ENCODE measurements around the gene PRKCE. TPM values are rescaled to one million over a fixed set of nuclear protein-coding genes. Genes with fewer than 3 reads are reported as not detected.

PRKCE gene
- total RNA-seq, 2 donors from 2014 or later, result 5.8 to 18.1 TPM

DNA sequence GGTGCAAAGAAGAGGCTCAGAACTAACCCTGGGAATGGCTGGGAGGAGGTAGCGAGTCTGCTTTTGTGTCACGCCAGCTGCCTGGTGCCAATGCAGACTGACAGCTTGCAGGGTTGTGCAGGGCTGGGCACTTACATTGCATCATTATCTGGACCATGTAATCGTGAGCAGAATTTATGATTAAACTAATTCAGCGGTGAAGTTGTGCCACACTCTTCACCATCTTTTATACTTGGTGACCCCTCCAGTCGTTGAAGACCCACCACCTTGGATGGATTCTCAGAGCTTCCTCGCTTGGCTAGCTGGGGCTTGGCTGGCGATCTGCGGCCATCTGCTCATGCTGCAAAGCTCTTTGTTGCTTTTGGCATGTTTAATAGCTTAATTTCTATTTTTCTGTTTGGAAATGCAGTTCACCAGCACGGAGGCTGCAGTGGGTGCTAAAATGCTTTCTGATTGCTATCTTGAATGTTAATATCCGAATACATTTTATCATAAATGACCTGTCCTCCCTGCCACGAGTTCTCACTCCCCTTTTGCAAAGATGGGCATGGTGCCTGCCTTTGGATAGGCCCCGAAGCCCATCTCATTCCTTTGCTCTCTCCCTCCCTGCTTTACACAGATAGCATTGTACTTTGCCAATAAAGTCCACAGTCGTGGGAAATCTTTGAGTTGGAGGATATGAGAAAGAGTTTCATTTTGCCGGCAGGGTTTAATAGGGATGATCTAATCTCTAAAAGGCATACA is 188.2 kb downstream of the PRKCE start:
- peaks cover 0 to 18% of the 10 kb centered on the region in 2 donors for H3K4me1 ChIP-seq (ENCODE audit: control insufficient read depth in 1 of 2, low read depth in 2 of 2)
- H3K27ac ChIP-seq, result no peak overlapping the region

GRCh38 chr2:45840481-45840880 is 189.0 kb downstream of the PRKCE start:
- Histone ChIP-seq H3K36me3 (no peaks in the 10 kb centered on the region), H3K4me1 (ENCODE audit: control insufficient read depth in 1 of 2, low read depth in 2 of 2) (peaks cover 0 to 18% of the 10 kb centered on the region in 2 donors), H3K4me3 (no peak overlapping the region), H3K27ac (no peak overlapping the region), H3K9me3 (no peaks in the 10 kb centered on the region), H3K27me3 (replicated peaks; ENCODE audit: insufficient read depth) (no peaks in the 10 kb centered on the region)
- ATAC-seq (ENCODE audit: insufficient number of reproducible peaks, low FRiP score, low read depth) (no peak), DNase-seq (ENCODE audit: low spot score) (no peak)
- TF ChIP-seq, protein P1, sequence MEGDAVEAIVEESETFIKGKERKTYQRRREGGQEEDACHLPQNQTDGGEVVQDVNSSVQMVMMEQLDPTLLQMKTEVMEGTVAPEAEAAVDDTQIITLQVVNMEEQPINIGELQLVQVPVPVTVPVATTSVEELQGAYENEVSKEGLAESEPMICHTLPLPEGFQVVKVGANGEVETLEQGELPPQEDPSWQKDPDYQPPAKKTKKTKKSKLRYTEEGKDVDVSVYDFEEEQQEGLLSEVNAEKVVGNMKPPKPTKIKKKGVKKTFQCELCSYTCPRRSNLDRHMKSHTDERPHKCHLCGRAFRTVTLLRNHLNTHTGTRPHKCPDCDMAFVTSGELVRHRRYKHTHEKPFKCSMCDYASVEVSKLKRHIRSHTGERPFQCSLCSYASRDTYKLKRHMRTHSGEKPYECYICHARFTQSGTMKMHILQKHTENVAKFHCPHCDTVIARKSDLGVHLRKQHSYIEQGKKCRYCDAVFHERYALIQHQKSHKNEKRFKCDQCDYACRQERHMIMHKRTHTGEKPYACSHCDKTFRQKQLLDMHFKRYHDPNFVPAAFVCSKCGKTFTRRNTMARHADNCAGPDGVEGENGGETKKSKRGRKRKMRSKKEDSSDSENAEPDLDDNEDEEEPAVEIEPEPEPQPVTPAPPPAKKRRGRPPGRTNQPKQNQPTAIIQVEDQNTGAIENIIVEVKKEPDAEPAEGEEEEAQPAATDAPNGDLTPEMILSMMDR (IDR thresholded peaks at IDR 0.05), result no peak

More for the DNA sequence above, 188.2 kb downstream of the PRKCE start:
- DNase-seq (ENCODE audit: low spot score) (no peak), ATAC-seq (ENCODE audit: insufficient number of reproducible peaks, low FRiP score, low read depth) (no peak)
- TF ChIP-seq, protein P1 (IDR thresholded peaks at IDR 0.05), result no peak
- H3K27me3 ChIP-seq (replicated peaks; ENCODE audit: insufficient read depth), result no peaks in the 10 kb centered on the region
- H3K9me3 ChIP-seq, result no peaks in the 10 kb centered on the region
- no peaks in the 10 kb centered on the region for H3K36me3 ChIP-seq
- H3K4me3 ChIP-seq, result peak overlapping the region; percentile 21

DNA sequence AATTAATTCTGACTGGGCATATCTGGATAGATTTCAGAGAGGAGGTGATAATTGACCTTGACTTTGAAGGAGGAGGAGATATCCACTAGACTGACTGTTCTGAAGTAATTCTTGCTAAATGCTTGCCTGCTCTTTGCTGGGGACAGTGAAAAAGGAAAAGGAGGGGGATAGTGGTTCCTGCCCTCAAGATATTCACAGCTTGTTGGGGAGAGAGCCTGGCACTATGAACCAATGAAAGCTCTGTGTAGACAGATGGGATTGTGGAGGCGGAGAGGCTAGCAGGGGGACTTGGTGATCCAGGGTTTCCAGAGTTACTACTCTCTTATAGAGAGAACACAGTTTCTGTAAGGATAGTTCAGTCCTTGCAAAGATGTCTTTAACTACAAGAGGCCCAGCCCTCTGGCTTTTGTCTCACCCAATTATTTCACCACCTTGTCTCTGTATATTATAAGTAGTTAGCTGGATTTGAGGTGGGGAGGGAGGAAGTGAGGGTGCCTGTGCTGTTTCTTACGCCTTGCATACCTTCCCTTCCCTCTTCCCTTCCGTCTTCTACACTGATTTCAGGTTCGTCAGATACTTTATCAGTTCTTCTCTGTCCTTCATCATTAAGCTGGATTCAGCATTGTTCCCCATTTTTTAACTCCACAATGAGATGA is 190.4 kb downstream of the PRKCE start:
- H3K27ac ChIP-seq, result no peak overlapping the region
- no peaks in the 10 kb centered on the region for H3K9me3 ChIP-seq
- H3K4me1 ChIP-seq (ENCODE audit: control insufficient read depth in 1 of 2, low read depth in 2 of 2), result peaks cover 0 to 18% of the 10 kb centered on the region in 2 donors
- no peak for DNase-seq (ENCODE audit: low spot score)
- H3K4me3 ChIP-seq, result no peak overlapping the region
- H3K36me3 ChIP-seq, result no peaks in the 10 kb centered on the region
- H3K27me3 ChIP-seq (replicated peaks; ENCODE audit: insufficient read depth), result no peaks in the 10 kb centered on the region
- ATAC-seq (ENCODE audit: insufficient number of reproducible peaks, low FRiP score, low read depth), result no peak
- TF ChIP-seq, protein P1 (IDR thresholded peaks at IDR 0.05), result no peak

DNA sequence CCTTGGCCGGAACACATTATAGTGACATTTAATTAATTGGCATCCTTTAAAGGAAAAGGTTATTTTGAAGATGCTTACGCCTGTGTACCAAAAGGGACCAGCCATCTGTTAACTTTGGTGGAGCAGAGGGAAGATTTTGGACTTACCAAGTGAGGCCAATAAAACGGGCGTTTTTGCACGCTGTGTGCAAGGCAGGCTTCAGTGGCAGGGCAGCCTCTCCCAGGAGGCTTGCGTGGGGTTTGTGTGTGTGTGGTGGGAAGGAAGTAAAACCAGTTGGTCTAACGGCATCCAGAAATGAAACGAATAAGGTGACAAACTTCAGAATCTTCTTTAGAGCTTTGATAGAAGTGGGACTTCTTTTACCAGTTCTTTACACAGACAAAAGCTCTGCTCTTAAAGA is 191.7 kb downstream of the PRKCE start:
- no peak overlapping the region for H3K4me3 ChIP-seq
- H3K4me1 ChIP-seq (ENCODE audit: control insufficient read depth in 1 of 2, low read depth in 2 of 2), result peaks cover 0 to 18% of the 10 kb centered on the region in 2 donors
- no peaks in the 10 kb centered on the region for H3K27me3 ChIP-seq (replicated peaks; ENCODE audit: insufficient read depth)
- ATAC-seq (ENCODE audit: insufficient number of reproducible peaks, low FRiP score, low read depth), result no peak
- TF ChIP-seq, protein P1 (IDR thresholded peaks at IDR 0.05), result no peak
- H3K9me3 ChIP-seq, result no peaks in the 10 kb centered on the region
- no peak overlapping the region for H3K27ac ChIP-seq
- no peaks in the 10 kb centered on the region for H3K36me3 ChIP-seq
- DNase-seq (ENCODE audit: low spot score), result no peak

- H3K9me3 ChIP-seq, result no peaks in the 10 kb centered on the region
- H3K4me3 ChIP-seq, result no peak overlapping the region
- TF ChIP-seq, protein P1 (IDR thresholded peaks at IDR 0.05), result no peak
- no peaks in the 10 kb centered on the region for H3K36me3 ChIP-seq
- H3K4me1 ChIP-seq (ENCODE audit: control insufficient read depth in 1 of 2, low read depth in 2 of 2), result peaks cover 0 to 6% of the 10 kb centered on the region in 2 donors
- H3K27ac ChIP-seq, result no peak overlapping the region
- DNase-seq (ENCODE audit: low spot score), result no peak
- ATAC-seq (ENCODE audit: insufficient number of reproducible peaks, low FRiP score, low read depth), result no peak
- no peaks in the 10 kb centered on the region for H3K27me3 ChIP-seq (replicated peaks; ENCODE audit: insufficient read depth)
Measured at GRCh38 chr2:45844796-45845457, 193.5 kb downstream of the PRKCE start.
